HepG2 (cell line): Measurements from ENCODE around the gene PDLIM5. TPM values are rescaled to one million over a fixed set of nuclear protein-coding genes. Genes with fewer than 3 reads are reported as not detected.
A peak's percentile ranks its signal among the peaks of the same experiment; 100 is the strongest.

ENCODE experiments used
- MAFF ChIP-seq: IDR thresholded peaks from 2 replicates; pipeline ENCODE4 v1.6.1; 2011; ENCODE audit warnings: low read depth, low read length, improper control_type of control experiment
- MYNN ChIP-seq: sonication (generic); formaldehyde crosslinking; IDR thresholded peaks from 2 replicates; pipeline ENCODE4 v1.4.0; 2020; ENCODE audit warnings: mild to moderate bottlenecking, low read depth, missing genetic modification reagents
- ONECUT2 ChIP-seq: sonication (generic); formaldehyde crosslinking; IDR thresholded peaks from 2 replicates; pipeline ENCODE4 v1.4.0; 2020; ENCODE audit warnings: missing genetic modification reagents
- RBFOX2 ChIP-seq: fragments of 200-400 bp; formaldehyde crosslinking; IDR thresholded peaks from 2 replicates; pipeline ENCODE4 v1.6.1; 2017; ENCODE audit warnings: low read depth, mild to moderate bottlenecking, low read length
- SALL1 ChIP-seq: sonication (generic); formaldehyde crosslinking; IDR thresholded peaks from 2 replicates; pipeline ENCODE4 v1.8.0; 2022; ENCODE audit warnings: mild to moderate bottlenecking, missing genetic modification reagents
- SP4 ChIP-seq: sonication (generic); formaldehyde crosslinking; IDR thresholded peaks from 2 replicates; pipeline ENCODE4 v1.8.1; 2023; ENCODE audit warnings: mild to moderate bottlenecking, missing genetic modification reagents
- THAP11 ChIP-seq: IDR thresholded peaks from 2 replicates; pipeline ENCODE4 v1.6.1; 2016; ENCODE audit warnings: missing biosample characterization, missing genetic modification reagents
- TOE1 ChIP-seq: sonication (generic); formaldehyde crosslinking; IDR thresholded peaks from 2 replicates; pipeline ENCODE4 v1.4.0; 2020; ENCODE audit warnings: mild to moderate bottlenecking, missing genetic modification reagents
- TOPORS ChIP-seq: sonication (generic); formaldehyde crosslinking; IDR thresholded peaks from 2 replicates; pipeline ENCODE4 v1.8.0; 2023; ENCODE audit warnings: mild to moderate bottlenecking, missing genetic modification reagents
- ZFYVE20 ChIP-seq: sonication (generic); formaldehyde crosslinking; IDR thresholded peaks from 2 replicates; pipeline ENCODE4 v1.8.0; 2023; ENCODE audit warnings: low read depth, mild to moderate bottlenecking, moderate library complexity, missing genetic modification reagents, borderline replicate concordance
- ZNF143 ChIP-seq: sonication (generic); formaldehyde crosslinking; IDR thresholded peaks from 2 replicates; pipeline ENCODE4 v1.4.0; 2020; ENCODE audit warnings: missing genetic modification reagents
- ZNF484 ChIP-seq: sonication (generic); formaldehyde crosslinking; IDR thresholded peaks from 2 replicates; pipeline ENCODE4 v1.5.1; 2020; ENCODE audit warnings: mild to moderate bottlenecking, low read depth, missing genetic modification reagents, borderline replicate concordance
- ZNF563 ChIP-seq: sonication (generic); formaldehyde crosslinking; IDR thresholded peaks from 2 replicates; pipeline ENCODE4 v1.8.0; 2022; ENCODE audit warnings: mild to moderate bottlenecking, moderate library complexity, missing genetic modification reagents
- ZNF569 ChIP-seq: sonication (generic); formaldehyde crosslinking; IDR thresholded peaks from 2 replicates; pipeline ENCODE4 v1.5.0; 2020; ENCODE audit warnings: mild to moderate bottlenecking, missing genetic modification reagents, moderate library complexity, borderline replicate concordance
- ZNF83 ChIP-seq: sonication (generic); formaldehyde crosslinking; IDR thresholded peaks from 2 replicates; pipeline ENCODE4 v1.4.0; 2020; ENCODE audit warnings: missing genetic modification reagents, mild to moderate bottlenecking, borderline replicate concordance
- ZZZ3 ChIP-seq: sonication (generic); formaldehyde crosslinking; IDR thresholded peaks from 2 replicates; pipeline ENCODE4 v1.4.0; 2020; ENCODE audit warnings: missing genetic modification reagents, mild to moderate bottlenecking, borderline replicate concordance
- polyA plus RNA-seq, 8 experiments: library from polyadenylated mRNA; depleted of rRNA in 3 of 8; stranded (reverse) in 7 of 8; unstranded in 1 of 8; fragments of >200 nt; fragmentation: Illumina TruSeq in 4 of 8; extraction: Trizol in 4 of 8; gene quantifications; 2 replicates each; pipeline versions ENCODE4 v1.2.1 to v1.2.3, GENCODE V29; 2011 to 2016; ENCODE audit warnings: low read depth in 4 of 8, missing spikeins in 1 of 8, mixed read lengths in 1 of 8; ENCODE audit not compliant: insufficient read depth in 1 of 8
- total RNA-seq, 5 experiments: library from RNA; depleted of rRNA; stranded (reverse); fragments of >200 nt; fragmentation: Illumina TruSeq; extraction: Trizol; gene quantifications; 2 replicates each; pipeline ENCODE4 v1.2.3, GENCODE V29; 2016; ENCODE audit warnings: low read depth in 1 of 5
- TF ChIP-seq, protein P1 (sequence below): IDR thresholded peaks from 2 replicates; pipeline ENCODE4 v1.6.1; 2012; ENCODE audit warnings: low read length, improper control_type of control experiment
- TF ChIP-seq, protein P2 (sequence below): sonication (generic); formaldehyde crosslinking; IDR thresholded peaks from 2 replicates; pipeline ENCODE4 v1.4.0; 2020; ENCODE audit warnings: missing genetic modification reagents, borderline replicate concordance
- TF ChIP-seq, protein P3 (sequence below): sonication (generic); formaldehyde crosslinking; IDR thresholded peaks from 2 replicates; pipeline ENCODE4 v1.8.0; 2022; ENCODE audit warnings: low read depth, missing genetic modification reagents
- TF ChIP-seq, protein P4 (sequence below): sonication (generic); formaldehyde crosslinking; conservative IDR thresholded peaks from 2 replicates; pipeline ENCODE4 v1.4.0; 2020; ENCODE audit warnings: missing genetic modification reagents

PDLIM5 gene
- total and polyA plus RNA-seq, 2 of the 13 experiments (the other 11 are each of a cell fraction or from before 2014, with no cell fraction given) = 52.8 to 119 TPM

DNA sequence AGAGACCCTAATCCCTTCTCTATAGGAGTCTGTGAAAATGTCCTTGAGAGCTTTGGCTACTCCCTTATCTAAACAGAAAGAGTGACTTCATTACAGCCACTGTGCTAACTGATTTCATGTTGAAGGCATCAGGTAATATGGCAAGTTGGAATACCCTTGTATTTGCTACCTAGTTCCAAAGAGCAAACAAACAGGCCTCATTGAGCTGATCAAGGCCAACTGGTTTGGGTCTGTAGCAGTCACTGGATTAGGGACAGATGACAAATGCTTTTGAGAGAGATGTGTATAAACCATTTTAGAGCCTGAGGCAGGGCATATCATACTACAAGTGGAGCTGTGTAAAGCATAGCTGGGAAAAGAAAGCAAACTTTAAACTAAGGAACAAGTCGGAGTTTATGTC is 22.9 kb upstream of the PDLIM5 start (continued):
- TF ChIP-seq, protein P1, sequence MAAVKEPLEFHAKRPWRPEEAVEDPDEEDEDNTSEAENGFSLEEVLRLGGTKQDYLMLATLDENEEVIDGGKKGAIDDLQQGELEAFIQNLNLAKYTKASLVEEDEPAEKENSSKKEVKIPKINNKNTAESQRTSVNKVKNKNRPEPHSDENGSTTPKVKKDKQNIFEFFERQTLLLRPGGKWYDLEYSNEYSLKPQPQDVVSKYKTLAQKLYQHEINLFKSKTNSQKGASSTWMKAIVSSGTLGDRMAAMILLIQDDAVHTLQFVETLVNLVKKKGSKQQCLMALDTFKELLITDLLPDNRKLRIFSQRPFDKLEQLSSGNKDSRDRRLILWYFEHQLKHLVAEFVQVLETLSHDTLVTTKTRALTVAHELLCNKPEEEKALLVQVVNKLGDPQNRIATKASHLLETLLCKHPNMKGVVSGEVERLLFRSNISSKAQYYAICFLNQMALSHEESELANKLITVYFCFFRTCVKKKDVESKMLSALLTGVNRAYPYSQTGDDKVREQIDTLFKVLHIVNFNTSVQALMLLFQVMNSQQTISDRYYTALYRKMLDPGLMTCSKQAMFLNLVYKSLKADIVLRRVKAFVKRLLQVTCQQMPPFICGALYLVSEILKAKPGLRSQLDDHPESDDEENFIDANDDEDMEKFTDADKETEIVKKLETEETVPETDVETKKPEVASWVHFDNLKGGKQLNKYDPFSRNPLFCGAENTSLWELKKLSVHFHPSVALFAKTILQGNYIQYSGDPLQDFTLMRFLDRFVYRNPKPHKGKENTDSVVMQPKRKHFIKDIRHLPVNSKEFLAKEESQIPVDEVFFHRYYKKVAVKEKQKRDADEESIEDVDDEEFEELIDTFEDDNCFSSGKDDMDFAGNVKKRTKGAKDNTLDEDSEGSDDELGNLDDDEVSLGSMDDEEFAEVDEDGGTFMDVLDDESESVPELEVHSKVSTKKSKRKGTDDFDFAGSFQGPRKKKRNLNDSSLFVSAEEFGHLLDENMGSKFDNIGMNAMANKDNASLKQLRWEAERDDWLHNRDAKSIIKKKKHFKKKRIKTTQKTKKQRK = no peak
- TF ChIP-seq SP4 = no peak
- TF ChIP-seq MAFF = no peak
- TF ChIP-seq ZNF563 (CRISPR knock-in tag) = no peak
- no peak for TF ChIP-seq ZNF83
- no peak for TF ChIP-seq TOE1 (CRISPR knock-in tag)
- no peak for TF ChIP-seq RBFOX2
- no peak for TF ChIP-seq ZZZ3 (CRISPR knock-in tag)
- 0 out of 2 replicates have a peak, but pooled peaks have one; percentile 44 for TF ChIP-seq TOPORS (CRISPR knock-in tag)
- no peak for TF ChIP-seq THAP11
- TF ChIP-seq ZNF143 (CRISPR knock-in tag) = no peak
- no peak for TF ChIP-seq ZNF484 (CRISPR knock-in tag)
- no peak for TF ChIP-seq ZFYVE20 (CRISPR knock-in tag)
- no peak for TF ChIP-seq MYNN
- TF ChIP-seq ONECUT2 (CRISPR knock-in tag) = peak; percentile 57; the same call in 1 of the 2 replicates
- TF ChIP-seq ZNF569 = no peak
- TF ChIP-seq, protein P2, sequence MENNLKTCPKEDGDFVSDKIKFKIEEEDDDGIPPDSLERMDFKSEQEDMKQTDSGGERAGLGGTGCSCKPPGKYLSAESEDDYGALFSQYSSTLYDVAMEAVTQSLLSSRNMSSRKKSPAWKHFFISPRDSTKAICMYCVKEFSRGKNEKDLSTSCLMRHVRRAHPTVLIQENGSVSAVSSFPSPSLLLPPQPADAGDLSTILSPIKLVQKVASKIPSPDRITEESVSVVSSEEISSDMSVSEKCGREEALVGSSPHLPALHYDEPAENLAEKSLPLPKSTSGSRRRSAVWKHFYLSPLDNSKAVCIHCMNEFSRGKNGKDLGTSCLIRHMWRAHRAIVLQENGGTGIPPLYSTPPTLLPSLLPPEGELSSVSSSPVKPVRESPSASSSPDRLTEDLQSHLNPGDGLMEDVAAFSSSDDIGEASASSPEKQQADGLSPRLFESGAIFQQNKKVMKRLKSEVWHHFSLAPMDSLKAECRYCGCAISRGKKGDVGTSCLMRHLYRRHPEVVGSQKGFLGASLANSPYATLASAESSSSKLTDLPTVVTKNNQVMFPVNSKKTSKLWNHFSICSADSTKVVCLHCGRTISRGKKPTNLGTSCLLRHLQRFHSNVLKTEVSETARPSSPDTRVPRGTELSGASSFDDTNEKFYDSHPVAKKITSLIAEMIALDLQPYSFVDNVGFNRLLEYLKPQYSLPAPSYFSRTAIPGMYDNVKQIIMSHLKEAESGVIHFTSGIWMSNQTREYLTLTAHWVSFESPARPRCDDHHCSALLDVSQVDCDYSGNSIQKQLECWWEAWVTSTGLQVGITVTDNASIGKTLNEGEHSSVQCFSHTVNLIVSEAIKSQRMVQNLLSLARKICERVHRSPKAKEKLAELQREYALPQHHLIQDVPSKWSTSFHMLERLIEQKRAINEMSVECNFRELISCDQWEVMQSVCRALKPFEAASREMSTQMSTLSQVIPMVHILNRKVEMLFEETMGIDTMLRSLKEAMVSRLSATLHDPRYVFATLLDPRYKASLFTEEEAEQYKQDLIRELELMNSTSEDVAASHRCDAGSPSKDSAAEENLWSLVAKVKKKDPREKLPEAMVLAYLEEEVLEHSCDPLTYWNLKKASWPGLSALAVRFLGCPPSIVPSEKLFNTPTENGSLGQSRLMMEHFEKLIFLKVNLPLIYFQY (CRISPR knock-in tag) = peak; percentile 62; the same call in 1 of the 2 replicates
- TF ChIP-seq, protein P3, sequence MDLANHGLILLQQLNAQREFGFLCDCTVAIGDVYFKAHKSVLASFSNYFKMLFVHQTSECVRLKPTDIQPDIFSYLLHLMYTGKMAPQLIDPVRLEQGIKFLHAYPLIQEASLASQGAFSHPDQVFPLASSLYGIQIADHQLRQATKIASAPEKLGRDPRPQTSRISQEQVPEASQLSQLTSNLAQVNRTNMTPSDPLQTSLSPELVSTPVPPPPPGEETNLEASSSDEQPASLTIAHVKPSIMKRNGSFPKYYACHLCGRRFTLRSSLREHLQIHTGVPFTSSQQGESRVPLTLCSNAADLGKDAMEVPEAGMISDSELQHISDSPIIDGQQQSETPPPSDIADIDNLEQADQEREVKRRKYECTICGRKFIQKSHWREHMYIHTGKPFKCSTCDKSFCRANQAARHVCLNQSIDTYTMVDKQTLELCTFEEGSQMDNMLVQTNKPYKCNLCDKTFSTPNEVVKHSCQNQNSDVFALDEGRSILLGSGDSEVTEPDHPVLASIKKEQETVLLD = no peak
- TF ChIP-seq, protein P4, sequence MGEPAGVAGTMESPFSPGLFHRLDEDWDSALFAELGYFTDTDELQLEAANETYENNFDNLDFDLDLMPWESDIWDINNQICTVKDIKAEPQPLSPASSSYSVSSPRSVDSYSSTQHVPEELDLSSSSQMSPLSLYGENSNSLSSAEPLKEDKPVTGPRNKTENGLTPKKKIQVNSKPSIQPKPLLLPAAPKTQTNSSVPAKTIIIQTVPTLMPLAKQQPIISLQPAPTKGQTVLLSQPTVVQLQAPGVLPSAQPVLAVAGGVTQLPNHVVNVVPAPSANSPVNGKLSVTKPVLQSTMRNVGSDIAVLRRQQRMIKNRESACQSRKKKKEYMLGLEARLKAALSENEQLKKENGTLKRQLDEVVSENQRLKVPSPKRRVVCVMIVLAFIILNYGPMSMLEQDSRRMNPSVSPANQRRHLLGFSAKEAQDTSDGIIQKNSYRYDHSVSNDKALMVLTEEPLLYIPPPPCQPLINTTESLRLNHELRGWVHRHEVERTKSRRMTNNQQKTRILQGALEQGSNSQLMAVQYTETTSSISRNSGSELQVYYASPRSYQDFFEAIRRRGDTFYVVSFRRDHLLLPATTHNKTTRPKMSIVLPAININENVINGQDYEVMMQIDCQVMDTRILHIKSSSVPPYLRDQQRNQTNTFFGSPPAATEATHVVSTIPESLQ (CRISPR knock-in tag) = no peak
- peak; percentile 93 for TF ChIP-seq SALL1 (CRISPR knock-in tag)
